SU-DHL-6 (cell line): ENCODE results near the gene WDSUB1.

Experiments used
- CTCF ChIP-seq: fragments of 200-600 bp; sonication (generic); IDR thresholded peaks from one replicate; pipeline ENCODE4 v1.5.1; 2017; ENCODE audit warnings: antibody characterized with exemption, mild to moderate bottlenecking, low read length, moderate library complexity; ENCODE audit not compliant: insufficient read depth, poor library complexity, severe bottlenecking
- EZH2phosphoT487 ChIP-seq: fragments of 200-600 bp; sonication (generic), shearing (Covaris generic); conservative IDR thresholded peaks from 2 replicates; pipeline ENCODE4 v1.6.1; 2018; ENCODE audit warnings: mild to moderate bottlenecking, antibody characterized with exemption, low read length, moderate library complexity, mixed read lengths

GRCh38 chr2:159187106-159187505 is 99.4 kb downstream of the WDSUB1 start:
- no peak for TF ChIP-seq EZH2phosphoT487
- TF ChIP-seq CTCF = no peak
